Embryonic facial prominence (tissue), 1 donor: ENCODE results near the gene PTRH1.

Experiments
- DNase-seq: peaks from one replicate; pipeline ENCODE4 v3.0.0-alpha.2; 2016; ENCODE audit errors: extremely low spot score

The PTRH1 gene

DNA sequence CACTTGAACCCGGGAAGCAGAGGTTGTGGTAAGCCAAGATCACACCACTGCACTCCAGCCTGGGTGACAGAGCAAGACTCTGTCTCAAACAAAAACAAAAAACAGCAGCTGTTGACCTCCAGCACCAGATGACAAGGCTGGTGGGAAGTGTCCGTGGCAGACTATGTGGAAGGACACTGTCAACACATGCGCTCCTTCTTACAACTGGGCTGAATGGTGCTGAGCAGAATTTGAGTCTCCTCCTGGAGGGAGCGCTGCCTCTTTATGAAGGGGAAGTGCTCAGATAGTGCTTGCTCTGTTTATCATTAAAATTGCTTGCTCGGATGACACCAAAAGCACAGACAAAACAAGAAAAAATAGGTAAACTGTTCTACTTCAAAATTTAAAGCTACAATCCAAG lies 17.9 kb downstream of the PTRH1 start:
- DNase-seq: no peak

DNA sequence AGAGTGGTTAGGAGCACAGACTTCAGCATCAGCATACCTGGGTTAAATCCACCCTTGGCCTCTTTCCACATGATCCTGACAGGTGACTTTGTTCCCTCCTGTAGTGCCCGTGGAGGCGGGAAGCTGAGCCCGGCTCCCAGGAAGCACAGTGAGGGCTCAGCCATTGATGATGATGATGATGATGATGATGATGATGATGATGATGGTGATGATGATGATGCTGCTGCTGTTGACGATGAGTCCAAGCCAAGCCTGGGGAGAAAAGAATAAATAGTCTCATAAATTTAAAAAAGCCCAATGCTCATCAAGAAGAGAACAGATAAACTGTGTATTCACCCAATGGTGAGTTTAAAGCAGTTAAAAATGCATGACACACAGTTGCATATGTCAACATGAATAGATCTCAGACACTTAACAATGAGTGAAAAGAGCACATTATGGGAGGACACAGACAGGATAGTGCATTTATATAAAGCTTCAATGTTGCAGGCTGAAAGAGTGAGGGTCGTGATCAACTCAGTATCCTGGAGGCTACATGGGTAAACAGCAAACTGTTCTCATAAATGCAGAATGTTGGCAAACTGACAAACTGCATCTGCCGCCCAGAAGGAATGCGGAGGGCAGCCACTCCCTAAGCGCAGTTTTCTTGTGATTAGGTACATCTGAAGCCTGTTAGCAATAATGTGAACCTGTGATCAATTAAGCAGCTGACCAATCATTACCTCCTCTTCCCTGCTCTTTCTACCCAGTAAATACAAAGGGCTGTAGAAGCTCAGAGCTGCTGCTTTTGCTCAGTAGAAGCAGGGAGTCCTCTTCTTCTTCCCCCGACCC lies 20.4 kb downstream of the PTRH1 start:
- DNase-seq: no peak

DNA sequence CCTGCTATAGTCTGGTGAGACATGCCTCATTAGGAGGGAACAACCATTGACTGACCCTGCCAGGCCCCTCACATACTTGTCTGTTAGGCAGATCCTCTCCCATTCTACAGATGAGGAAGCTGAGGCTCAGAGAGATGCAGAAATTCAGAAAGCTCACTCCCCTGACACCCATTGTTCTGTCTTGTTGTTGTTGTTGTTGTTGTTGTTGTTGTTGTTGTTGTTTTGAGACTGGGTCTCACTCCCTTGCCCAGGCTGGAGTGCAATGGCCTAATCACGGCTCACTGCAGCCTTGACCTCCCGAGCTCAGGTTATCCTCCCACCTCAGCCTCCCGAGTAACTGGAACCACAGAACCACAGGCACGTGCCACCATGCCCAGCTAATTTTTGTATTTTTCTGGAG lies 21.8 kb downstream of the PTRH1 start:
- DNase-seq: no peak

DNA sequence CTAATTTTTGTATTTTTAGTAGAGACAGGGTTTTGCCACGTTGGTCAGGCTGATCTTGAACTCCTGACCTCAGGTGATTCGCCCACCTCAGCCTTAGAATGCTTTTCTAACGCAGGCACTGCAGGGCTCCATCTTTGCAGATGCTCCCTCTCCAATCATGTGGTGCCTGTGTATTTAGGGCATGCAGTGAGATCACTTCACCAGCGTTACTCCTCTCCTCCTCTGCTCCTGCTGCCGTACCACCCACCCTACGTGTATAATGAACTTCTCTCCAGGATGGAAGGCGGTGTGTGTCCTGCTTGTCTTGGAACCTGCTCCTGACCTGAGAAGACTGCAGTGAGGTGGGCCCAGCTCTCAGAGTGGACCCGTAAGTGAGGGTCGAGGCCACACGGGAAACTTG lies 22.3 kb downstream of the PTRH1 start:
- no peak for DNase-seq

DNA sequence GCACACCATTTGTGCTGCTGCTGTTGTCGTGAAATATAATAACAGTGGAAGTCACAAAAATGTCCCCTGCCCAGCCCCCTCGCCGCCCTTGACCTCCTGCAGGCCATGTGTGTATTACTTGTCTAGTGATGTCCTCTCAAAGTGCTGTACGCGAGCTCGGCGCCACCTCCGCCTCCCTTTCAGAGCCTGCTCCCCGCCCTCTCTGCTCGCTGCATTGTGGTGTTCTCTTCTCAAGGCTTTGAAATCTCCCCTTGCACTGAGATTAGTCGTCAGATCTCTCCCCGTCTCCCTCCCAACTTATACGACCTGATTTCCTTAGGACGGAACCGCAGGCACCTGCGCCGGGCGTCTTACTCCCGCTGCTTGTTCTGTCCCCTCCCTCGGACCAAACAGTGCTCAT lies 23.4 kb downstream of the PTRH1 start:
- no peak for DNase-seq

DNA sequence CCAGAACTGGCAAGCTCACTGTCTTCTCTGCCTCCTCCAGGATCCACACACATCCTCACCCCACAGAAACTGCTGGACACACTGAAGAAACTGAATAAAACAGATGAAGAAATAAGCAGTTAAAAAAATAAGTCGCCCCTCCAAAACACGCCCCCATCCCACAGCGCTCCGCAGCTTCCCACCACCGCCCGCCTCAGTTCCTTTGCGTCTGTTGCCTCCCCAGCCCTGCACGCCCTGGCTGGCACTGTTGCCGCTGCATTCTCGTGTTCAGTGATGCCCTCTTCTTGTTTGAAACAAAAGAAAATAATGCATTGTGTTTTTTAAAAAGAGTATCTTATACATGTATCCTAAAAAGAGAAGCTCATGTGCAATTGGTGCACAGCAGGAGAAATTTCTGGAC lies 24.7 kb downstream of the PTRH1 start:
- DNase-seq: no peak

DNA sequence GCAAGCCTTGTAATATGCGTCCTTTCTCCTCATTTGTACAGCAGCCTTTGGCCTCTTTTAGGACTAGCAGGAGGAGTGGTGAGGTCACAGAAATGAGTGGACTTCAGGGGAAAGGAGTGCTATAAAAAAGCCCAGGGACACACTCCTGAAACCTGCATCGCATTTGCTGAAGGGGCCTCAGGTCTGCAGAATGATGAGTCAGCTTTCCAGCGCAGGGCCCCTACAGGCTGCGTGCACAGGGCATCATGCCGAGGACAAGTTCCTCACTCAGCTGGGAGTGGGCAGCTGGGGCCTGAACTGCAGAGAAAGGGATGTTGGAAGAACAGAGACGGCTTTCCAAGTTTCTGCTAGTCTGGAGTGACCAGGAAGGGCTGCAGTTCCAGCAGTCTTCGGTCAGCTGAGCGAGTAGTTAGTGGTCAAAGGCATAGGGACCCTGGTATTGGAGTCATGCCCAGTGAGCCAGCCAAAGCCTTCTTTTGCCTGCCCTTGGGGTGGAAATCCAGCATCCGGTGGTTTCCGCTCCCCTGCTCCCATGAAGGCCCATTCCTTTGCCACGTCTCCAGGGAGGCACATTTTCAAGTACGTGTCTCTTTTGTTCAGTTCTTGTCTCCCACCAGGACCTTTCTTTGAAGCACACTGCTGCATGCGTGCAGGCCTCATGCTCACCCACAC lies 26.0 kb downstream of the PTRH1 start:
- no peak for DNase-seq

DNA sequence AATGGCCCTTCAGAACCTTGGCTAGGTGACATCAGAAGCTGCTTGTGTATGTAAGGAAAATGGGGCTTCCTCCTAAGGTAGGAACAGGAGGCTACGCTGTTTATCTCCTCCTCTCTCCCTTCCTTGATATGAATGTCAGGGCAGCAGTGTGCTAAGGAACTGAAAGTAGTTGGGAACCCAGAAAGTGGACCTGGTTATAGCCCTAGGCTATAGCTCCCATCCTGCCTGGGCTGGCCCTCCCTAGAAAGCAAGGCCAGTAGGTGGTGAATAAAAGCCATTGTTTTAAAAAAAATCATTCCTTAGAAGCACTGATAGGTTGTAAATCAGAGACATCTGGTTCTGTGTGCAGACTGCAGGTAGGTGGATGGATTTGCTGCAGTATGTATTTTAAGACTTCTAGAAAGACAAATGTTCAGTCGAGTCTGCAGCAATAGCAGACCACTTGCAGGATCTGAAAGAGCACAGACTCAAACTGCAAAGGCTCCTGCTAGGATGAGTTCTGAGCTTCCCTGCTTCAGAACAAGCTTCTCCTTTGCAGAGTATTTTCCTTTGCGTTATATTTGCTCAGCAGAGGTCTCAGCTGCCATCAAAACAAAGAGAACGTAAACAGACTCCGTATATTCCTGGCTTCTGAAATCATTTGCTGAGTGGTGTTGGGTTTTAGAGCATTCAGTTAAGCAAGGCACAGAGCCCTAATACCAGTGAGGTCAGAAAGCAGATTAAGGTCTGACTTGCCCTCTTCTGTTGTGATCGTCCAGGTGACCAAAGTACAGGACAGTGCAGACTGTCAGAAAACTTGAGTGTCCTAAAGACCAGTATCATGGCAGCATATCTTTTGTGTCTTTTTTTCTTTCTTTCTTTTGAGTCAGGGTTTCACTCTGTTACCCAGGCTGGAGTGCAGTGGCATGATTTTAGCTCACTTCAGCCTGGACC lies 28.7 kb downstream of the PTRH1 start:
- no peak for DNase-seq

DNA sequence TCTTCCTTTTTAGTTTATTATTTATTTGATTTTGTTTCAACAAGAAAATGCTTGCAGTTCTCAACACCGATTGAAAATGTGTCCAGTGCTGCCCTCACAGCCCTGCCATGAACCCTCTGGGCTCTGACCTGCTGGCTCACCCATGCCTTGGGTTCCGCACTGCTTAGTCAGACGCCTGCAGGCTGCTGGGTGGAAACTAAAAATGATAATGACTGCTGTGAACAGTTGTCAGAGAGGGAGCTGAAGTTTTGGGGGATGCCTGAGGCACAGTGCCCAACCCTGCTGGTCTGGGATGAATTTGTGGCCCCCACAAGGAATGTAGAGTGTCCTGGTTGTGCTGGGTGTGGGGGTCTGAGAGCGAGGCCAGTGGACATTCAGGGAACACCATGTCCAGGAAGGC lies 30.9 kb downstream of the PTRH1 start:
- no peak for DNase-seq

DNA sequence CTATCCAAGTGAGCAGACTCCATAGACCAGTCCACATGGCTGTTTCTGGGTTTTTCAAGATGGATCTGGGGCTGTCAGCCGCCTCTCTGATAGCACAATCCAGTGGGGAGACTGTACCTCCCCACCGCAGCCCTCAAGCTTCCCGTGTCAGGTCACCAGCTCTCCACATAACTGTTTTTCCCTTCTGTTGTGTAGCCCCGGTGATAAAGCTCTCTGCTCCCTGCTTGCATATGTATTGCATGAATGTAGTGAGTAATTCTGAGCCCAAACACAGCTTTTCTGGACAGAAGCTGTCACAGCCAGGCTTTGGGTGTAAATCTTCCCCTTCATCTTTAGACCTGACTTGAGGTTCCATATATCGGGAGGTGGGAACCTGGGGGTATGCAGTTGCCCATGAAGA lies 31.7 kb downstream of the PTRH1 start:
- DNase-seq: no peak

DNA sequence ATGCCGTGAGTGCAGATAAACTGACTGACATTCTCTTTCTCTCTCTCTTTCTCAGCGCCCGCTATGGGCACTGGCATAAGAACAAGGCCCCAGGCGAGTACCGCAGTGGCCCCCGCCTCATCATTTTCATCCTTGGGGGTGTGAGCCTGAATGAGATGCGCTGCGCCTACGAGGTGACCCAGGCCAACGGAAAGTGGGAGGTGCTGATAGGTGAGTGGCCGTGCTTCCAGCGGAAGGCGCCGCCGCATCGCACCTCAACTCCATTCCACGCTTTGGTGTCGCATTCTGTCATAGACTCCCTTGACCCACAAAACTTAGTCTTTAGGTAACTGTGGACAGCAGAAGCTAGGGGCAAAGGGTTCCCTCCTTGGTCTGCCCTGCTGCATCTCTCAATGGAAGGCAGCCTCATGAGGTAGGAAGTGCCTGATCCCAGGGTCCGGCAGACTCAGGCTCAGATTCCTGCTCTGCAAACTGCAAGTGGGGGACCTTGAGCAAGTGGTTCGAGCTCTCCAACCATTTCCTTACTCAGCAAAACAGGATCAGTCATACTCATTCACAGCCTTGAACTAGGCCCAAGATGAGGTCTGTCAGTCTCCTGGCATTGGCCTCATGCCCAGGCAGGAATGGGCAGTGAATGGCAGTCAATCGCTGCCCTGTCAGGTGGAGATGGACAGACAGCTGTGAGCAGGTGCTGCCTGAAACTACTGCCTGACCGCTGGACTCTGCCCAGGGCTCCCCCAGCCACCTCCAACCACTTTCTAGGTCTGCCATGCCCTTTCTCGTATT lies 32.9 kb downstream of the PTRH1 start:
- DNase-seq: no peak

DNA sequence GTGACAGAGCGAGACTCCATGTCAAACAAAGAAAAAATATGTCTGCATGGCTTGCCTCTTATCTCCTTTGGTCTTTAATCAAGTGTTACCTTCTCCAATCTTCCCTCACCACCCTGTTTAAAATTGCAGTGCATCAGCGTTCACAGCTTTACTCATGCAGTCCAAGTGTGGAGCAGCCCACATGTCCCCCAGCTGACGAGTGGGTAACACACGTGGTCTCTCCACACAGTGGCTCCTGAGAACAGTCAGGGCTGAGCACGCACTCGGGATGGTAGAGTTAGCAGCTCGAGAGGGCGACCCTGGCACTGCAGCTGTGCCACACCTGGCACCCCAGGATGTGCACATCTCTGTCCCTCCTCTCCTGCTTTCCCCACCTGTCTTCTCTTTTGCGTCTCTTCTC lies 34.6 kb downstream of the PTRH1 start:
- no peak for DNase-seq

DNA sequence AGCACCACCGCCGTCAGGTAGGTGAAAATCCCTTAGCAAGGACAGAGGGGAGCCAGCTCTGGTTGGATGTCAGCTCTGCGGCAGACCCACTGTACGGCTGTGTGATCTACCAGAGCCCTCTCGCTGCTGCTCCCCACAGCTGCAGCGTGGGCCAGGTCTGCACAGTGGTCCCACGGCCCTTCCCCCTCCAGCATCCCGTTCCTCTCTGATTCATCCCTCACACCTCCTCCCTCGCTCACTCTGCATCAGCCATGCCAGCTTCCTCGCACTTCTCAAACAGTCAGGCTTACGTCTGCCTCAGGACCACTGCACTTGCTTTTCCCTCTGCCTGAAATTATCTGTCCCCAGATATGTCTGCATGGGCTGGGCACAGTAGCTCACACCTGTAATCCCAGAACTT lies 35.2 kb downstream of the PTRH1 start:
- no peak for DNase-seq

DNA sequence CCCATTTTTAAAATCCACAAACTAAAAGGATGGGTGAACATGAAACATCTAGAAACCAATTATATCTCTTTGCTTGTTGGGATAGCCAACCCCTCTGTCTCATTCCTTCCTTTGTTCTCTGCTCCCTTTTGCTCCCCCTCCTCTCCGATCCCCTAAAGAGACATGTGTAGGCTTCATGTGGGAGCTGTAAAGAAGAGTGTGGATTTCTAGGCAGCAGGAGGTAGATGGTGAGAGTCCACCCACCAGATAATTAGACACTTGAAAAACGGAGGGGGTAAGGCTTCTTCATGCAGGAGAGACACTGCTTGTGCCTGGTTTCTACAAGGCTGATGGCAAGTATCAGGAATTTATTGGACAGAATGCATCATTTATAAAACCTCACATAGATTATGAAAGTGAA lies 36.0 kb downstream of the PTRH1 start:
- no peak for DNase-seq

DNA sequence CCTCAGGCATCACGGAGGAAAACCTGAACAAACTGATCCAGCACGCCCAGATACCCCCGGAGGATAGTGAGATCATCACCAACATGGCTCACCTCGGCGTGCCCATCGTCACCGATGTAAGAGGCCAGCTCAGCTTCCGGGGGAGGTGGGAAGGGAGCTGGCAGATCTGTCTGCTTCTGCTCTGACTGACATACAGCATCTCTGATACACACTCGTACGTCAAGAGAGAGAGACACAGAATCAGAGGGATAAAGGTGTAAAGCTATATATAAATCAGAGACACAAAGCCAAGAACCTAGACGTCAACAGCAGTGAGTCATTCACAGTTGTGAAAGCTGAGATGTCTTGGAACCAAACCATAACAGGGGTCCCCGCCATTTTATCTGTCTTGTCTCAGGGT lies 38.8 kb downstream of the PTRH1 start:
- DNase-seq: no peak

DNA sequence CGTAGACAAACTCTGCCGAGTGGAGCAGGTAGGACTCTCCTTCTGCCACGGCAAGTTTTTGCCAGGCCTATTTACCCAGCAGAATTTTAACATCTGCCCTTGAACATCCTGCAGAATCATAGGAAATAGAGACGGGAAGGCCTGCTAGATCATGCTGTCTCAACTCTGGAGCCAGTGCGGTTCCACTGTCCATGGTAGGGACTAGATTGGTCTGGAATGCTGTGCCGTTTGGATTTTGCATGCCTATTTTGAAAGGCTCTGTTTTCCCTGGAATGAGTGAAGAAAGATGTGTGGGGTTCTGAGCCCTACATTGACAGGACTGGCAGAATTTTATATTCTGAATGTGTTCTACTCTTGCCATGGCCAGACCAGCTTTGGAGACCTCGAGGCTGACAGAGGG lies 42.2 kb downstream of the PTRH1 start:
- no peak for DNase-seq

DNA sequence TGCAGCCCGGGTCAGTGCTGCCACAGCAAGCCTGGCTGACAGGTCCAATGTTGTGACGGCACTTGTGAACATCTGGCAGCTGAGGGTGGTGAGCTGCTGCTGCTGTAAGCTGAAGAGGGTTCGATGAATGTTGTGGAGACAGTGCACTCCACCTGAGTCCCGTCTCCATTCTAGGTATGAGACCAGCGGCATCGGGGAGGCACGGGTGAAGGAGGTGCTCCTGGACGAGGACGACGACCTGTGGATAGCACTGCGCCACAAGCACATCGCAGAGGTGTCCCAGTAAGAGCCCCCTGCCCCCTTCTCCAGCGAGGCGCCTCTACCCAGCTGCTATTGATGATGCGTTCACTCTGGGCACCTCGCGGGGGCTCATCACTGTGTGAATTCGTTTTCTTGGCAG lies 47.6 kb downstream of the PTRH1 start:
- no peak for DNase-seq

DNA sequence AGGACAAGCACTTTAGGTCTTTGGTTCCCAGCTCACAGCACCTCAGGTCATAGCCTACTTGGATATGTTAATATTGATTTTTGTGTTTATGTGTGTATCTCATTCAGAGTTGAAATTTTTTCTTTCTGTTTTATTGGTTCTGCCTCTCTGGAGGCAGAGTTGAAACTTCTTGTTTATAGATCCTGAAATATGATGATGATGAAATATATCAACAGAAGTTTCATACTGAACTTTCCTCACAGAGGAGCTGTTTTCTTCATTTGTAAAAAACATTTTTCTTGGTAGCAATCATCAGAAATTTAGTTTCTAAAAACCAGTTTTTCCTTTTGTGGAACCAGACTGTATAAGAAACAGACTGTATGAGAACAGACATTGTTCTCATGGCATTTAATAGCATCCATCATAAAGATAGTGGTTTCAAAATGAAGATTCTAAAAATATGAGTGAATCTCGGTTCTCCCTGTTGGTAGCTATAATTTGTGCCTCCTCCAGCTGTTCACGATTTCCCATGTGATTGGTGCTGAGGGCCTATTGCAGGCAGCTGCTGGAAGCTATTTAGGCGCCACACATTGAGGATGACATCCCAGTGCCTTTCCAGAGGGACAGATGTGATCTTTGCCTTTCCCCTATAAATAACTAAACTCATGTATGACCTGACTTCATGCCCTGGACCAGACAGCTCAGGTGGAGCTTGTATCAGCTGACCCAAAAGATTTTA lies 48.2 kb downstream of the PTRH1 start:
- DNase-seq: no peak

DNA sequence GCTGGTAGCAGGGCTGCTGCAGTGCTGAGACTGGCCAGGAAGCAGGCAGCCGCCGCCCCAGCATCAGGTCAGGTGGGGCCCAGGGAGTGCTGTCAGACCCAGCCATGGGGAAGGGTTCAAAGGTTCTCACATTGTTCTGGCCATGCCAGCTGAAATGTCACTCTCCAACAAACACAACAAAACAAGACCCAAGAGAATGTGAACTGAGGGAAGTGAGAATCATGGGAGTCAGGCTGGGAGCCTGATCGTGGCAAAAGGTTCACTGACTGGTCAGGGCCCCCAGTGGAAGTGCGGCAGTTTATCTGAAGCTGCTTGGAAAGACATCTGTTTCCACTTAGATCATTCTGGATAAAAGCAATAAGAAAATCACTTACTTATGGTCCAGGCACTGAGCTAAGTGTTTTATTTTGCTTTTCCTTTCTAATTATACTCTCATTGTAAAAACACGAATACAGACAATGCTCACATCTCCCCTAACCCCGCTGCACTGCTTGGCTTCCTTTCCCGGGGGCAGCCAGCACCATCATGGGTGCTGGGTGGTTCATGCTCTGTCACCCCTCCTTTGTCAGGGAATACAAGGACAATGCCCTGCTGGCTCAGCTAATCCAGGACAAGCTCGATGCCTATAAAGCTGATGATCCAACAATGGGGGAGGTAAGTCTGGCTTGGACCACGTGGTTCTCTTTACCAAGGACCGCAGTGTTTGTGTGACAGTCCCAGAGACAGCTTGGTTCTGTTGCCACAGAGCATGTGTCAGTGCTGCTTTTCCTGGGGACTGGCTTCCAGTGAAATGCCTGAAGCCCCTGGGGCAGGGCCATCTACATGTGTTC lies 50.6 kb downstream of the PTRH1 start:
- DNase-seq: peak; percentile 7

DNA sequence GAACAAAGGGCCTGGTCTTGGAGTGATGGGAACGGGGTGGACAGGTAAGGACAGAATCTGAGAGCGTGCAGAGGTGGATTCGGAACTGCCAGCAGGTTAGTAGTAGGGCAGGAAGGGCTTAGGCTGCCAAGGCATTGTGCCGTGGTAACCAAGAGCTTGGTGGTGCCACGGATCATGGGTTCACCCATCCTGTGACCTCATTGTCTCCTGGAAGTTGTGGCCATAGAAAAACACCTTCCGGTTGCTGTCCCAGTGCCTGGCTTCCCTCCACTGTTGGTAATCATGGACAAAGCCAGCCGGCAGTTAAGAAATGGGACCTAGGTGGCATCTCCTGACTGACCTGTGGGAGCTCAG lies 51.2 kb downstream of the PTRH1 start:
- no peak for DNase-seq
